ENCODE results near the gene P2RX3. TPM values are rescaled to one million over a fixed set of nuclear protein-coding genes. Genes with fewer than 3 reads are reported as not detected.

Gene P2RX3
- total RNA-seq, 1 donor from 2014 or later, result not detected

DNA sequence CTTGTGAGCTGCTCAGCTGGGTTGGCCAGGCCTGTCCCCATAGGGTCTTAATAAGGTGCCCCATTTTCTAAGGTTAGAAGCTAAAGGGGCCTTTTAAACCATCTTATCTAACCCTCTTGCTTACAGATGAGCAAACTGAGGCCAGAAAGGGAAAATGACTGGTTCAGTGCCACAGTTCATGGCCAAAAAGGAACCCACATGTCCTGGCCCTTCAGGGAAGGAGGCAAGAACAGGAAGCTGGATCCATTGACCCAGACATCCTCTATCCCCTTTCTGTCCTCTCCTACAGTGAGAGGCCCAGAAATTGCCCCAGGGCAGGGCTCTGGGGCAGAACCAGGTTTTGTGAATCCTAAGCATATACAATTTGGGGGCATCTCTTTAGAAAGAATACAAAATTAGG is 32.8 kb downstream of the P2RX3 start:
- no peak overlapping the region for H3K4me3 Mint-ChIP-seq (ENCODE audit: low read depth)
- no peaks in the 10 kb centered on the region for H3K9me3 Mint-ChIP-seq (ENCODE audit: low read depth)

DNA sequence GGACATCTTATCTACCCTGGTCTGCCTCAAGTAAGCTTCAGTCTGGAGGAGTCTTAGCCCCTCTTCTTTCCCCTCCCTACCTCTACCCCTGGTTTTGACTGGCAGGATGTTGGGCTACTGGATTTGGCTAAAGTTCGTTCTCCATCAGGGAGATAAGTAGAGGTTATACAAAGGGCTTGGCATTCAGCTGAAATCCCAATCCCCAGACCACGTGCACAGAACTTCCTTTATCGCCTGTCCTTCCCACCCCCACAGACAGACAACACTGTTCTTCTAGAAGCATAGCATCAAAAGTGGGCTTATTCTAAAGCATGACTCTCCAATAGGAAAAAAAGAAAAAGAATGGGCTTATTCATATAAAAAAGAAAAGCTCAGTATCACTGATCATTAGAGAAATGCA is 35.0 kb downstream of the P2RX3 start:
- no peak overlapping the region for H3K4me3 Mint-ChIP-seq (ENCODE audit: low read depth)
- H3K36me3 Mint-ChIP-seq (ENCODE audit: insufficient read depth), result no peaks in the 10 kb centered on the region
- DNase-seq (ENCODE audit: low spot score, unreplicated experiment), result no peak
- TF ChIP-seq CTCF (IDR thresholded peaks at IDR 0.05; ENCODE audit: unreplicated experiment), result no peak
- H3K9me3 Mint-ChIP-seq (ENCODE audit: low read depth), result no peaks in the 10 kb centered on the region
- H3K27ac Mint-ChIP-seq, result no peak overlapping the region
- H3K27me3 Mint-ChIP-seq, result peaks cover 13% of the 10 kb centered on the region
- no peaks in the 10 kb centered on the region for H3K4me1 Mint-ChIP-seq (ENCODE audit: low read depth)

More for the DNA sequence above, 32.8 kb downstream of the P2RX3 start:
- Mint-ChIP-seq H3K4me1 (ENCODE audit: low read depth) (no peaks in the 10 kb centered on the region), H3K36me3 (ENCODE audit: insufficient read depth) (no peaks in the 10 kb centered on the region), H3K27me3 (peaks cover 7% of the 10 kb centered on the region), H3K27ac (no peak overlapping the region)
- DNase-seq (ENCODE audit: low spot score, unreplicated experiment), result no peak
- TF ChIP-seq CTCF (IDR thresholded peaks at IDR 0.05; ENCODE audit: unreplicated experiment), result no peak

GRCh38 chr11:57374966-57375365 is 36.8 kb downstream of the P2RX3 start:
- H3K4me3 Mint-ChIP-seq (ENCODE audit: low read depth), result no peak overlapping the region

GRCh38 chr11:57375490-57375889 is 37.3 kb downstream of the P2RX3 start:
- Mint-ChIP-seq H3K9me3 (ENCODE audit: low read depth) (no peaks in the 10 kb centered on the region), H3K36me3 (ENCODE audit: insufficient read depth) (no peaks in the 10 kb centered on the region), H3K27ac (no peak overlapping the region), H3K4me3 (ENCODE audit: low read depth) (no peak overlapping the region), H3K27me3 (peaks cover 28% of the 10 kb centered on the region), H3K4me1 (ENCODE audit: low read depth) (no peaks in the 10 kb centered on the region)
- DNase-seq (ENCODE audit: low spot score, unreplicated experiment), result no peak
- no peak for TF ChIP-seq CTCF (IDR thresholded peaks at IDR 0.05; ENCODE audit: unreplicated experiment)

More at GRCh38 chr11:57374966-57375365, 36.8 kb downstream of the P2RX3 start:
- H3K36me3 Mint-ChIP-seq (ENCODE audit: insufficient read depth), result no peaks in the 10 kb centered on the region
- DNase-seq (ENCODE audit: low spot score, unreplicated experiment), result no peak
- TF ChIP-seq CTCF (IDR thresholded peaks at IDR 0.05; ENCODE audit: unreplicated experiment), result no peak
- no peaks in the 10 kb centered on the region for H3K9me3 Mint-ChIP-seq (ENCODE audit: low read depth)
- no peaks in the 10 kb centered on the region for H3K4me1 Mint-ChIP-seq (ENCODE audit: low read depth)
- H3K27me3 Mint-ChIP-seq, result peaks cover 25% of the 10 kb centered on the region
- H3K27ac Mint-ChIP-seq, result no peak overlapping the region

DNA sequence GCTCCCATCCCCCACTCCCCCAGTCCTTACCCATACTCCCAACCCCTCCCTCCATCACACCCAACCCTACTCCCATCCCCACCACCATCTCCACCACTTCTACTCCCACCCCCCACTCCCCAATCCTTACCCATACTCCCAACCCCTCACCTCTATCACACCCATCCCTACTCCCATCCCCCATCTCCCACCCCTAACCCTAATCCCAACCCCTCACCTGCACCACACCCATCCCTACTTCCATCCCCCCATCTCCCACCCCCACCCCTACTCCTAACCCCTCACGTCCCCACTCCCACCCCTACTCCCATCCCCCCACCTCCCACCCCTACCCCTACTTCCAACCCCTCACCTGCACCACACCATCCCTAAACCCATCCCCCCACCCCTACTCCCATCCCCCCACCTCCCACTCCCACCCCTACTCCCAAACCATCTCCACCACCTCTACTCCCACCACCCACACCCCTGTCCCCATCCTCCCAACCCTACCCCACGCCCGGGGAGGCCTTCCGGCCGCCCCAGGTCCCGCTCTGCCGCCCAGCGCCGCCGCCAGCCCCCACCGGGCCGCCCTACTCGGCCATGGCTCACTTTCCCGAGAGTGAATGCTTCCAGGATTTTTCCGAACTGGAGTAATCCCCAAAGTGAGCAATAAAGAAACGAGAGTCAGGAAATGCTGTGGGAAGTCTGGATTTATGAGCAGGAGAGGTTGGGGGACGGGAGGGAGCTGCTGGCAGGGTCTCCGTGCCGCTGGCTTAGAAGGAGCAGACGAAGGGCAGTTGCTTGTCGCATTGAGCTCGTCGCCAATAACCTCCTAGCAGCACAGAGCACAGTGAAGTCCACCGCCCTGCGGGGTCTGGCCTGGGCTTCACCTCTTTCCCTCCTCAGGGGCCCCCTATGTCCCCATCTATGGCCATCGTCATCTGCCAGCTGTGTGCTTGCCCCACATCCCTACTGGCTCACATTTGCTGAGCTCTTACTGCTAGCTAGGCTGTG is 38.2 kb downstream of the P2RX3 start:
- Mint-ChIP-seq H3K36me3 (ENCODE audit: insufficient read depth) (no peaks in the 10 kb centered on the region), H3K27ac (no peak overlapping the region), H3K4me1 (ENCODE audit: low read depth) (no peaks in the 10 kb centered on the region), H3K27me3 (peaks cover 35% of the 10 kb centered on the region), H3K4me3 (ENCODE audit: low read depth) (no peak overlapping the region), H3K9me3 (ENCODE audit: low read depth) (no peaks in the 10 kb centered on the region)
- DNase-seq (ENCODE audit: low spot score, unreplicated experiment), result no peak
- no peak for TF ChIP-seq CTCF (IDR thresholded peaks at IDR 0.05; ENCODE audit: unreplicated experiment)
